Posterior cingulate gyrus (tissue), 11 donors: ENCODE data around the gene CENPC.

Source experiments
- DNase-seq, 10 donors: peaks; one replicate each; pipeline versions ENCODE4 v3.0.0 to v3.0.0-alpha.2; 2020 to 2021; ENCODE audit warnings: mixed read lengths in 3 of 10
- intact Hi-C: fragments of 100-400 bp; cut with DNase I; formaldehyde crosslinking; loops from one replicate; pipeline ENCODE4 v1.15.1; 2023

The CENPC gene, protein sequence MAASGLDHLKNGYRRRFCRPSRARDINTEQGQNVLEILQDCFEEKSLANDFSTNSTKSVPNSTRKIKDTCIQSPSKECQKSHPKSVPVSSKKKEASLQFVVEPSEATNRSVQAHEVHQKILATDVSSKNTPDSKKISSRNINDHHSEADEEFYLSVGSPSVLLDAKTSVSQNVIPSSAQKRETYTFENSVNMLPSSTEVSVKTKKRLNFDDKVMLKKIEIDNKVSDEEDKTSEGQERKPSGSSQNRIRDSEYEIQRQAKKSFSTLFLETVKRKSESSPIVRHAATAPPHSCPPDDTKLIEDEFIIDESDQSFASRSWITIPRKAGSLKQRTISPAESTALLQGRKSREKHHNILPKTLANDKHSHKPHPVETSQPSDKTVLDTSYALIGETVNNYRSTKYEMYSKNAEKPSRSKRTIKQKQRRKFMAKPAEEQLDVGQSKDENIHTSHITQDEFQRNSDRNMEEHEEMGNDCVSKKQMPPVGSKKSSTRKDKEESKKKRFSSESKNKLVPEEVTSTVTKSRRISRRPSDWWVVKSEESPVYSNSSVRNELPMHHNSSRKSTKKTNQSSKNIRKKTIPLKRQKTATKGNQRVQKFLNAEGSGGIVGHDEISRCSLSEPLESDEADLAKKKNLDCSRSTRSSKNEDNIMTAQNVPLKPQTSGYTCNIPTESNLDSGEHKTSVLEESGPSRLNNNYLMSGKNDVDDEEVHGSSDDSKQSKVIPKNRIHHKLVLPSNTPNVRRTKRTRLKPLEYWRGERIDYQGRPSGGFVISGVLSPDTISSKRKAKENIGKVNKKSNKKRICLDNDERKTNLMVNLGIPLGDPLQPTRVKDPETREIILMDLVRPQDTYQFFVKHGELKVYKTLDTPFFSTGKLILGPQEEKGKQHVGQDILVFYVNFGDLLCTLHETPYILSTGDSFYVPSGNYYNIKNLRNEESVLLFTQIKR

GRCh38 chr4:67545199-67546003 lies at the start of gene CENPC:
TSS of gene CENPC (minus strand) at chr4:67545503. CDS start at chr4:67545355, 148 bp downstream.
- intact Hi-C loops: loop anchor here (1.0 to 5.0 kb wide), 2 partner anchors 156 to 632 kb away; partner anchors contain the start of gene UBA6
- peak; percentile 93 to 99 (median 96) for DNase-seq

GRCh38 chr4:67593741-67594175 lies 48.5 kb upstream of the CENPC start:
- no peak for DNase-seq
- intact Hi-C loops: no loop called here

DNA sequence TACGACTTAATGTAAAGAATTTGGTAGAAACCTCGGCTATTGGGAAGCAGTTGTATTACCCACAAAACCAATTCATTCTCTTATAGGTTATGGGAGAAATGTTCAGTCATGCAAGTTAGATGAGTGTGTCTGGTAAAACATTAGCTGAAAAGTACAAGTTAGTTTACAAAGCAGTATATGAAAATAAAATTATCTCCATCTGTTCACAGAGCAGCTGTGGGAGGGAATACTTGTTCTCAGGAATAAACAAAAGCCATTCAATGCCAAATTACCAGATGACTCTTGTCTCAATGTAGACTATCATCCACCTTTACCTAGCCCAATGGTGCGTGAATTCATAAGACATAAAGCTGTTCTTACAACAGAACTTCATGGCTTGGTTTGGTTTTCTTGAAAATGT lies 41.9 kb upstream of the CENPC start:
- intact Hi-C loops: no loop called here
- DNase-seq: no peak

DNA sequence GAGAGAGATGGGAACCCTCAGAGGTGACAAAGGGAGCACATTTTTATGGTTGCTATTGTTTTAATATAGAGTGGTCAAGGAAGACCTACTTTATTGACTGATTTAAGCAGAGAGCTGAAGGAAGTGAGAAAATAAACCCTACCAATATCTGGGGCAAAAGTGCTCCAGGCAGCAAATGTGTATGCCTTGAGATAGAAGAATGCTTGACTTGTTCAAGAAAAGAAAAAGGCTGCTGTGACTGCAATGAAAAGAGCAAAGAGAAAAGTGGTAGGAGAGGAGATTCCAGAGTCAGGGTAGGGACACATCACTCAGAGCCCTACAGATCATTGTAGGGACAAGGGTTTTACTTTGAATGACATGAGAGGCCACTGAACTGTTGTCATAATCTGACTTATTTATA lies 39.2 kb upstream of the CENPC start:
- intact Hi-C loops: no loop called here
- no peak for DNase-seq

DNA sequence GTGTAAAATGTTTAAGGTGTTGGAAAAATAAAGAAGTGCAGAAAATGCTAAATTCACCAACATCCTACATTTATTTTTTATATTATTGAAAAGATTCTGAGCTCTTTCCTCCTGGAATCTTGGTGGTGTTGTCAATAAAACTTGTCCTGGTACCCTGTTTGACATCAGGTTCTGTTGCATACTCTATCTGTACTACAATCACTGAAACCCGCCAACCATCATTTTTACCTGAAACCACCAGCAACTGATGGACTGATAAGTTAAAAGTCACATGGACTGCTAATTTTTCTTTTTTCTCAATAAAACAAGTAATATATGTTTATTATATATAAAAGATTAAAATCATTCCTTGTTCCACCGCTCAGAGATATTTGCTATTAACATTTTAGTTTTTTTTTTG lies 36.6 kb upstream of the CENPC start:
- intact Hi-C loops: no loop called here
- DNase-seq: no peak

- intact Hi-C loops: no loop called here
- DNase-seq: no peak
Observed at GRCh38 chr4:67581208-67581857, 36.0 kb upstream of the CENPC start.

DNA sequence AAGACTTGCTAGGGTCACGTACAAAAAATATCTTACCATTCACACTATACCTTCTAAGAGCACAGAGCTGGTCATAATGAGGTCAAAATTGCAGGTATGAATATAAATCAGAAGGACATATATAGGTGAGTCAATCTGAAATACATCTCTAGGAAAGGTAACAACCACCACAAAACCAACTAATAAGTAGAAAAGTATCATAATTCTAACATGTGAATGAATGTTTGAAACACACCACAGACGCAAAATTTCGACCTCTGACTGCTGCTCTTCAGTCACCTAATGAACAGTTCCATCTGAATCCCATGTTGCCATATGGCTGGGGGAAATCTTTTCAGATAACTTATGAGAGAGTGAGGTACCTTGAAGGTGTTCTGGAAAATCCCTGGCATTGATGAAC lies 35.3 kb upstream of the CENPC start:
- no peak for DNase-seq
- intact Hi-C loops: no loop called here

- intact Hi-C loops: no loop called here
- no peak for DNase-seq
Observed at GRCh38 chr4:67576538-67576937, 31.2 kb upstream of the CENPC start.

DNA sequence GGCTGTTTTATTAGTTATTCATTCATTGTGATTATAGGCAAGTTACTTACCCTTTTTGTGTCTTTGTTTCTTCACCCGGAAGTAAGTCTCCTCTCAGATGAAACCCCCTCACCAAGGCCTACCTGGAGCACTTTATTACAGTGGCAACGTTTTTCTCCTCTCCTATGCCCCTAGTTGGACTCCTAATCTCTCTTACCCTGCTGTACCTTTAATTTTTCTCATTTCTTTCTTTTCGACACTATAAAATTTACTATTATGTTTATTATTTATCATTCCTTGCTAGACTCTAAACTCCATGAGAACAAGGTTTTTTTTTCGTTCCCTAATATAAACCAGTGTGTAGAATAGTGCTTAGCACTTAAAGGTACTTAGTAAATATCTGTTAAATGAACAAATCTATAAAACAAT lies 30.8 kb upstream of the CENPC start:
- DNase-seq: no peak
- intact Hi-C loops: no loop called here

- DNase-seq: no peak
- intact Hi-C loops: no loop called here
Observed at GRCh38 chr4:67575232-67576058, 30.1 kb upstream of the CENPC start.

DNA sequence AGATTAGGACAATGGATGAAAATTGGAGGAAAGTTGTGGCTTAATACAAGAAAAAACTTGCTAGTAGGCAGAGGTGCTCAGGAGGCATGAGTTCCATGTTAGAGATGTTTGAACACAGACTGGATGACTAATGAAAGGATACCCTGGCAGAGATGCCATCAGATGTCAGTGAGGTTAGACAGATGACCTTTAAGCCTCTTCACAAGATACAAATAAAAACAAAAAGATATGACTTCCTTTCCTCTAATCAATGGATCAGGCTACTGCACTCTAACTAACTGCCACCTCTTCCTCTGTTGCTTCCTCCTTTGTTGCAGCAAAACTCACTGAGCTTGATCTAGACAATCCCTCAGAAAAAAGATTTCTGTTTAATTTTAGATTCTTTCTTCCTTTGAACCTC lies 27.9 kb upstream of the CENPC start:
- intact Hi-C loops: no loop called here
- DNase-seq: no peak

DNA sequence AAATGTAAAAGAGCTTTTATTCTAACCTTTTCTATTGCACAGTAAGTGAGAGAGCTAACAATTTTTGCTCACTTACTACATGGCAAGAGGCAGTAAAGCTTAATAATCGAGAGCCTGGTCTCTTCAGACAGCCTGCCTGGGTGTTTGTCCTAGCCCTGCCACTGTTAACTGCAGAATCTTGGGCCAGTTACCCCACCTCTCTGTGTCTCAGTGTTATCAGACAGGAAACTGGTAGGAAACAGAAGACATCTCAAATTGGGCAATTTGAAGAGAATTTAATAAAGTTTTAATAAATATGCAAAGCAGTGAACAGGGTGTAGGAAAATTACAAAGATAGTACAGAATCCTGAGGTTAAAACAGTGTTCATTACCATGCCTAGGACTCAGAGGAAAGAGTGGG lies 26.7 kb upstream of the CENPC start:
- intact Hi-C loops: no loop called here
- no peak for DNase-seq

DNA sequence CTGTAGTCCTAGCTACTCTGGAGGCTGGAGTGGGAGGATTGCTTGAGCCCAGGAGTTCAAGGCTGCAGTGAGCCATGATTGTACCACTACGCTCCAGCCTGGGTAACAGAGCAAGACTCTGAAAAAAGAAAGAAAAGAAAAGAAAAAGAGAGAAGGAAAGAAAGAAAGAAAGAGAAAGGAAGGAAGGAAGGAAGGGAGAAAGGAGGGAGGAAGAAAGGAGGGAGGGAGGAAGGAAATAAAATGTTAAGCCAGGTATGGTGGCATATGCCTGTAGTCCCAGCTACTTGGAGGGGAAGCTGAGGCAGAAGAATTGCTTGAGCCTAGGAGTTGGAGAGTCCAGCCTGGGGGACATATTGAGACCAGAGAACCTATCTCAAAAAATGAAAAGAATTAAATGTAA lies 25.2 kb upstream of the CENPC start:
- intact Hi-C loops: no loop called here
- no peak for DNase-seq

DNA sequence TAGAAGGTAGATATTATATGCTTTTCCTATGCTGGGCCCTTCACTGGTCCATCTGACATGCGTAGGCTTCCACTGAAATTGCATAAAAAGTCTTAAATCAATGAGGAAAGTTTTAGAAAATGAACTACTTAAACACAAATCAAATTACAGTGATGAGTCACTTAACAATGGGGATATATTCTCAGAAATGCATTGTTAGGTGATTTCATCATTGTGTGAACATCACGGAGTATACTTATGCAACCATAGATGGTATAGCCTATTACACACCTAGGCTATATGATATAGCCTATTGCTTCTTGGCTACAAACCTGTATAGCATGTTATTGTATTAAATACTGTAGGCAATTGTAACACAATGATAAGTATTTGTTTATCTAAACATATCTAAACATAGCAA lies 23.5 kb upstream of the CENPC start:
- intact Hi-C loops: no loop called here
- no peak for DNase-seq

- intact Hi-C loops: no loop called here
- no peak for DNase-seq
Observed at GRCh38 chr4:67566335-67566734, 21.0 kb upstream of the CENPC start.

- intact Hi-C loops: no loop called here
- DNase-seq: no peak
Observed at GRCh38 chr4:67565284-67565683, 20.0 kb upstream of the CENPC start.

DNA sequence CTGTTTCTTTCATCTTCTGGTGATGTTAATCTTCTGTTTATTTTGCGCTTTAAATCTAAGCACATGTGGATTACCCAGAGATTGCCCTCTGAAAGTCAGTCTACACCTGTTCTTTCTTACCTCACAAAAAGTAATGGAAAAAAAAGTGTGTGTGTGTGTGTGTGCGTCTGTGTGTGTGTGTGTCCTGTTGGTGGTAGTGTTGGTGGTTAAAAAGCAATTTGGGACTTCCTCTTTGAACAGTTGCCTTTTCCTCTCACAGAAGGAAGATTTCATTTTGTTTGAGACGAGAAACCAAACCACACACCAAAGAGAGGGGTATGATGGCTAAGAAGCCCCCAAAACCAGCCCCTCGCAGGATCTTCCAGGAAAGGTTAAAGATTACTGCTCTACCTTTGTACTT lies 13.2 kb upstream of the CENPC start, which contains the start of gene STAP1:
TSS of gene STAP1 (plus strand) at position 235 of the 400 bp plus-strand sequence. CDS start at position 318, 83 bp downstream.
- no peak for DNase-seq
- intact Hi-C loops: no loop called here

DNA sequence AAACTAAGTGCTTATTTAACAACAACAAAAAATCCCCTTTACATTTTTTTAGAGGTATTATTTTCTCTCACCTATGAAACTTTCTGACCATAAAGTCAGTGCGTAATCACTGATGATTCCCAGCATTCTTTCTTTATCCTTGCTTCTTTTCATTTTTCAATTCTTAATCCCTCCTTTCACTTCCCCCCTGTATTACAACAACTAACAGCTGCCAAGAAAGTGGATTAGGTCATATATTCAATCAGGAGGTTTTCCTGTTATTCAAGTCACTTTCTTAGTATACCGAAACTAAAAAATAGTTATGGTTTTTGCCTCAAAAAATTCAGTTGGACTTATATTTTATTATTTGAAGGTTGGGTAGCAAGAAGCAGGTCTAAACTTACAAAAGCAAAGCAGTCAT lies 11.1 kb upstream of the CENPC start:
- DNase-seq: no peak
- intact Hi-C loops: no loop called here

DNA sequence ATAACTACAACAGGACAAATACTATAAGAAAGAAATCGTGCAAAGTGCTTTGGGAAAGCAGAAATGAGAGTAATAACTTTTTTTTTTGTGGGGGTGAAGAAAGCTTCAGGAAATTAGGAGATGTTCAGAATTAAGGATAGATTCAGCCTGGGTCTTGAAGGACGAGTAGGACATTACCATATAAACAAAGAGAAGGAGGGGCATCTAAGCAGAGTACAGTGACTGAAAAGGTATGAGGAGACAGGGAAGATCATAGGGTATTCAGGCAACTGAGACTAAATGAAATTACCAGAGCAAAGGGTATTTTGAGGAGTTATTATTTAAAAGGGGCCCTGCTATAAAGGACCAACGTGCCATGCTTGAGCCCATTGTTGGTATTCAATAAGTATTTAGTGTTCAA lies 10.1 kb upstream of the CENPC start:
- intact Hi-C loops: no loop called here
- no peak for DNase-seq
